ENCODE data around the gene PPFIBP1. TPM values are rescaled to one million over a fixed set of nuclear protein-coding genes. Genes with fewer than 3 reads are reported as not detected.

The PPFIBP1 gene
- total and polyA plus RNA-seq, 9 of the 15 experiments (the other 6 are each of a cell fraction or from before 2014, with no cell fraction given): 0.46 to 3.5 (median 1.8) TPM

- BruUV-seq (replicated peaks): no TSS peak
- Histone ChIP-seq H3K27ac (ENCODE audit: extremely low read depth, low read depth, low read length) (no peak within 1 kb of the TSS), H3K9me1 (ENCODE audit: control insufficient read depth, insufficient read depth, low read length) (no peaks in the 10 kb centered on the region), H2AFZ (ENCODE audit: low read depth, low read length) (no peak within 1 kb of the TSS), H3K36me3 (ENCODE audit: control insufficient read depth, insufficient read depth, low read length) (no peaks in the 10 kb centered on the region), H3K9me3 (replicated peaks; ENCODE audit: control insufficient read depth, insufficient read depth, low read depth, low read length) (no peaks in the 10 kb centered on the region), H3K9ac (ENCODE audit: insufficient read depth in 1 of 2, low read depth in 2 of 2, low read length in 2 of 2) (no peak within 1 kb of the TSS), H4K20me1 (replicated peaks; ENCODE audit: control insufficient read depth, insufficient read depth, low read length) (no peaks in the 10 kb centered on the region; the same call in 1 of the 2 replicates), H3K4me3 (no peak within 1 kb of the TSS), H3K4me2 (ENCODE audit: insufficient read depth, low read length) (no peak within 1 kb of the TSS), H3K27me3 (ENCODE audit: control insufficient read depth in 2 of 2, insufficient read depth in 2 of 2, low read length in 2 of 2) (peaks cover 15 to 16% of the 10 kb centered on the region in 2 experiments), H3K79me2 (ENCODE audit: control insufficient read depth, insufficient read depth, low read length) (no peaks in the 10 kb centered on the region), H3K4me1 (replicated peaks in 1 of 2; ENCODE audit: control insufficient read depth in 2 of 2, insufficient read depth in 2 of 2, low read length in 2 of 2) (no peaks in the 10 kb centered on the region)
- intact Hi-C loops (cut with micrococcal nuclease): no loop called here
- TF ChIP-seq MCM7 (IDR thresholded peaks at IDR 0.05) (no peak), ZNF586 (CRISPR knock-in tag; conservative IDR thresholded peaks at IDR 0.05) (no peak), CAMTA2 (CRISPR knock-in tag; conservative IDR thresholded peaks at IDR 0.05) (no peak), KAT8 (IDR thresholded peaks at IDR 0.05; ENCODE audit: low read depth) (no peak), ZKSCAN3 (CRISPR knock-in tag; IDR thresholded peaks at IDR 0.05) (no peak), FOXP4 (CRISPR knock-in tag; IDR thresholded peaks at IDR 0.05; ENCODE audit: borderline replicate concordance) (no peak), NCOA1 (IDR thresholded peaks at IDR 0.05; ENCODE audit: low read depth) (no peak), ATF3 (IDR thresholded peaks at IDR 0.05) (no peak), ATF3 (CRISPR knock-in tag; conservative IDR thresholded peaks at IDR 0.05) (no peak), SMAD4 (CRISPR knock-in tag; conservative IDR thresholded peaks at IDR 0.05) (no peak), HES1 (IDR thresholded peaks at IDR 0.05; ENCODE audit: low read depth) (no peak), POLR2H (tag; IDR thresholded peaks at IDR 0.05; ENCODE audit: low read depth) (no peak), GATAD2B (IDR thresholded peaks at IDR 0.05; ENCODE audit: borderline replicate concordance) (no peak), SNAPC5 (CRISPR knock-in tag; IDR thresholded peaks at IDR 0.05) (no peak), CC2D1A (IDR thresholded peaks at IDR 0.05) (no peak), NFIX (CRISPR knock-in tag; IDR thresholded peaks at IDR 0.05; ENCODE audit: low read depth) (no peak)
- CTCF ChIA-PET (ENCODE audit: low intra/inter-chr PET ratio): no interaction called here
- FAIRE-seq (no peak), DNase-seq (ENCODE audit: extremely low read depth in 1 of 4, low spot score in 3 of 4) (no peak), ATAC-seq (no peak)
- POLR2A ChIA-PET: interaction anchor here (0.7 kb wide), 1 partner anchor 18 kb away, joined by 3 read pairs; no protein-coding TSS in a partner anchor
- 1% methylated on average over 5 of the region's 5 CpGs for WGBS (ENCODE audit: insufficient coverage, low coverage, missing lambda C conversion rate)
- in situ Hi-C loops (cut with MboI): no loop called here
These were observed 172.3 kb downstream of the PPFIBP1 start, which contains the start of gene REP15 for GRCh38 chr12:27696293-27696652. REP15 (plus strand) TSS chr12:27696447; CDS start chr12:27696563, 116 bp downstream.

Measured in K562 (cell line).